HT1080 (cell line): ENCODE measurements around the gene CCDC57. TPM values are rescaled to one million over a fixed set of nuclear protein-coding genes. Genes with fewer than 3 reads are reported as not detected.
A peak's percentile ranks its signal among the peaks of the same experiment; 100 is the strongest.

Experiments
- DNase-seq: peaks from one replicate; pipeline ENCODE4 v3.0.0-alpha.2; 2015; ENCODE audit warnings: low read depth
- total RNA-seq: library from RNA; depleted of rRNA; stranded (reverse); fragments of >200 nt; shearing (Covaris generic); gene quantifications from 2 replicates; pipeline ENCODE4 v1.2.3, GENCODE V29; 2014

Gene CCDC57
- total RNA-seq, 1 experiment from 2014 or later, result 12.9 TPM

DNA sequence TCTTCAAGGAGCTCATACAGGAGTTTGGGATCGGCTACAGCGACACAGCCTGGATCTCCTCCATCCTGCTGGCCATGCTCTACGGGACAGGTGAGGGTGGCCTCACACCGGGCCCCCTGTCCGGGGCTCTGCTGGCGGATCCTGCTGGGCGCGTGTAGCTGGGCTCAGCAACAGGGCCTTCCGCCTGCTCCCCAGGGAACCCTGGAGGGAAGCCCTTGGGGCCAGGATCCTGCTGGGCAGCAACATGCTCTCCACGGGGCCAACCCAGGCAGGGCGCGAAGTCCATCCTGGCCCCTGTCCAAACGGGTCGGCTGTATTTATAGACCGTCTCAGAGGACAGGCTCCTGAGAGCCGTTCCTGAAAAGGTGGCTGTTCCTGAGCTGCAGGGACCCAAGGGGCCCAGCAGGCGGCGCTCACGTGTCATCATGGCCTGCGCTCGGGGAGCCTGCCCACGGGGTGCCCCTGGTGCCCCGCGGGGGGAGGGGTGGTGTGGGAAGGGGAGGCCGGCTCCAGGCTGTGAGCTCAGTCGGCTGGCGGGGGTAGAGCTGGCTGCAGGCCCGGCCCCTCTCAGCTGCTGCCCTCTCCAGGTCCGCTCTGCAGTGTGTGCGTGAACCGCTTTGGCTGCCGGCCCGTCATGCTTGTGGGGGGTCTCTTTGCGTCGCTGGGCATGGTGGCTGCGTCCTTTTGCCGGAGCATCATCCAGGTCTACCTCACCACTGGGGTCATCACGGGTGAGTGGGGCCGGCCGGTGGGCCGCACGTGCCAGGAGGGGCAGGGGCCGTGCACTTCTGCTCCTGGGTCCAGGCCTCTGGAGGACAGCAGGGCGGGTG, 23.7 kb upstream of the CCDC57 start:
- peak; percentile 54 for DNase-seq

DNA sequence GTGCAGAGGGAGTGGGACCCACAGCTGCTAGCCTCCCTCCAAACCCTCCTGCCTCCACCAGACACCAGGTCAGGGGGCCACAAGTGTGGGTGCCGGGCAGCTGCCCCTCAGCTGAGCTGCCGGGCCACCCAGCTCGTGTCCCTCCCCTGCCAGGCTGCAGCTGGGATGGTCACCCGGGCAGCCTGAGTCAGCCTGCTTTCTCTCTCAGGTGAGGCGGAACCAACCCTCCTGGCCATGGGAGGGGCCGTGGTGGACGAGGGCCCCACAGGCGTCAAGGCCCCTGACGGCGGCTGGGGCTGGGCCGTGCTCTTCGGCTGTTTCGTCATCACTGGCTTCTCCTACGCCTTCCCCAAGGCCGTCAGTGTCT, 23.1 kb upstream of the CCDC57 start:
- DNase-seq, result no peak

GRCh38 chr17:82235056-82235774, 22.6 kb upstream of the CCDC57 start:
- no peak for DNase-seq

- no peak for DNase-seq
Measured at GRCh38 chr17:82234211-82235055, 21.8 kb upstream of the CCDC57 start.

DNA sequence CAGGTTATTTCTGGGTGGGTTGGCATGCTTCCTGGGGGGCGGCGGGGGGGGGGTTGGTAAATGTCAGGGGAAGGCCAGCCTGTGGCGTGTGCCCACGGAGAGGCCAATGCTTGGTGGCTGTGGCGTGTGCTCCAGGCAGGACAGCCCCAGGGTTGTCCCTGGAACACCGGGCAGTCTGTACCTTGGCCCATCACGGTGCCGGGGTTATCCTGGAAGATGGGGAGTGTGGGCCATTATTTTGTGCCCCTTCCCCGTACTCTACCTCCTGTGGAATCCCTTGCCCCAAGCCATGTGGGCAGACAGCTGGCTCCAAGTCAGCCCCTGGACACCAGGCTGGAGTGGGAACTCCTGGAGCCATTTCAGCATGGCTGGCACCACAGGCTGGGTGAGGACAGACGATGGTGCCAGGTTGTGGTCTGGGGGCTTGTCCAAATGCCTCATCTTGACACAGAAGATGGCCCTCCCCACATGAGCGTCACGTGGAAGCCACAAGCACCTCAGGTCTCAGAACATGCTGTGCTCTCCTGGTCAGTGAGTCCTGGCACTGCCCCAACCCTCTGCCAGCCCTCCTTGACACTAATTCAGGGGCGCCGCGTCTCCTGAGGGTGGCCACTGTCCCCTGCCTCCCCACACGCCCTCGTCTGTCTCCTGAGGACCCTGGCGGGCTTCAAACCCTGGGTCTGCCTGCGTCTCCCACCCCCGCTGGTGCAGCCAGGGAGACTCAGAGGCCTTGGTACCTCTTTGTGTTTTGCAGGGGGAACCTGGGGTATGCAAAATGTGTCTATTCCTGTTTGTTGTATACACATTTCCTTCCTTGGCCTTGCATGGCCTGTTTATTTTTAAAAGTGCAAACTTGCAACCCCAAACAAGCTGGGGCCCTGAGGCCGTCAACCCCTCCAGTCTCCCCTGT, 20.5 kb upstream of the CCDC57 start:
- no peak for DNase-seq

GRCh38 chr17:82232322-82232820, 19.7 kb upstream of the CCDC57 start:
- DNase-seq, result no peak

DNA sequence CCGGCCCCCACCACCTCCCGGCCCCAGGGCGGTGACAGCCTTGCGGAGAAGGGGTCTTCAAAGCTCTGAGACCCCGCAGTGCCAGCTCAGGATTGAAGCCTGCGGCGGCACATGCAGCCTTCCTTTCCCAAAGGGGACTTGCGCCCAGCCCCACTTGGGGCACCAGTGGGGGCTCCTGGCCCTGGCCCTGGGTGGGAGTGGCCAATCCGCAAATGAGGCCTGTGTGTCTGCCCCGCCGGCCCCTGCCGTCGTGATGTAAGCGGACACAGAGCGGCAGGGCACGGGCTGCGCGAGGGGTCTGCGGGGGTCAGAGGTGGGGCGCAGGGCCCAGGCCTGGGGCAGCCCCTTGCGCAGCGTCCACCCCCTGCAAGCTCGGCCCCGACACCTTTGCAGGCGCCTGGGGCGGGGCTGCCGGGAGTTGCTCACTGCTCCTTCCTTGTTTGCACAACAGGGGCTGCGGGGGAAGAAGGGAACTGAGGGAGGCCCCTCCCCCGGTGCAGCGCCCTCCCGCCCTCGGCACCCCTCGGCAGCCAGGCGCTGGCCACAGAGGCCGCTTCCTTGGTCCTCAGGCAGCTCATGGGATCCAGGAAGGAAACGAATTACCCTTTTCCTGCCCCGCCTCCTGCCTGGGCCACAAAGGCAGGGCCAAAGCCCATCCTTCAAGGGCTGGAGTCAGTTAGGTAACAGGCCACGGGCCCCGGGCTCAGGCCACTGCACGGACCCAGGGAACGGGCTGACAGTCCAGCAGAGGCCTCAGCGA, 19.1 kb upstream of the CCDC57 start:
- peak; percentile 72 for DNase-seq

- DNase-seq, result no peak
Measured at GRCh38 chr17:82231312-82231561, 18.6 kb upstream of the CCDC57 start.

DNA sequence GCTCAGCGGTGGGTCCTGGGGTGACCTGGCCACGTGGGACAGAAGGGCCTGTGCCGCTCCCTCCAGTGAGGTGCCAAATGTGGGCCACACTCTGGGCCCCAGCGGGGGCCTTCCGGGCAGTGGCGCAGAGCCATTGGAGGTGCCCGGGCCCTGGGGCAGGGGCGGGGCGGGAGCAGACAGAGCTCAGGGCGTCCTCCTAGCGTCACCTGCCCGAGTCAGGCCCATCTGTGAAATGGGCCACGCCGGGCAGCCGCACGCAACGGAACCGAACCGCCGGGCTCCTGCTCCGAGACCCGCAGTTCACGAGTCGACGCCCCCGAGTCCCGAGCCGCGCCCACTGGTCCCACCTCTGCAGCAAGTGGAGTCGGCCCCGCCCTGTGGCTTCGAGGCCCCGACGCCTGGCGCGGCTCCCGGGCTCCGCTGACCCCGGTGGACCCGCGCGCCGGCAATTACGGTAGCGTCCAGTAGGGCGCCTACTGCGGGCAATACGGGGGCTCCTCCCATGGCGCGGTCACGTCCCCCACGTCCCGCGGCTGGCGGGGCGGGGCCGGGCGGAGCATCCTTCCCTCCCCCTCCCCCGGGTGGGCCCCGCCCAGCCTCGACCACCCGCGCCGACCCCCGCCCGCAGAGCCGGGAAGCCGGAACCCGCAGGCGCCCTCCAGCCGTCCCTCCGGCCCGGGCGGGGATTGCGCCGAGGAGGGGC, 18.1 kb upstream of the CCDC57 start:
- DNase-seq, result peak; percentile 92

DNA sequence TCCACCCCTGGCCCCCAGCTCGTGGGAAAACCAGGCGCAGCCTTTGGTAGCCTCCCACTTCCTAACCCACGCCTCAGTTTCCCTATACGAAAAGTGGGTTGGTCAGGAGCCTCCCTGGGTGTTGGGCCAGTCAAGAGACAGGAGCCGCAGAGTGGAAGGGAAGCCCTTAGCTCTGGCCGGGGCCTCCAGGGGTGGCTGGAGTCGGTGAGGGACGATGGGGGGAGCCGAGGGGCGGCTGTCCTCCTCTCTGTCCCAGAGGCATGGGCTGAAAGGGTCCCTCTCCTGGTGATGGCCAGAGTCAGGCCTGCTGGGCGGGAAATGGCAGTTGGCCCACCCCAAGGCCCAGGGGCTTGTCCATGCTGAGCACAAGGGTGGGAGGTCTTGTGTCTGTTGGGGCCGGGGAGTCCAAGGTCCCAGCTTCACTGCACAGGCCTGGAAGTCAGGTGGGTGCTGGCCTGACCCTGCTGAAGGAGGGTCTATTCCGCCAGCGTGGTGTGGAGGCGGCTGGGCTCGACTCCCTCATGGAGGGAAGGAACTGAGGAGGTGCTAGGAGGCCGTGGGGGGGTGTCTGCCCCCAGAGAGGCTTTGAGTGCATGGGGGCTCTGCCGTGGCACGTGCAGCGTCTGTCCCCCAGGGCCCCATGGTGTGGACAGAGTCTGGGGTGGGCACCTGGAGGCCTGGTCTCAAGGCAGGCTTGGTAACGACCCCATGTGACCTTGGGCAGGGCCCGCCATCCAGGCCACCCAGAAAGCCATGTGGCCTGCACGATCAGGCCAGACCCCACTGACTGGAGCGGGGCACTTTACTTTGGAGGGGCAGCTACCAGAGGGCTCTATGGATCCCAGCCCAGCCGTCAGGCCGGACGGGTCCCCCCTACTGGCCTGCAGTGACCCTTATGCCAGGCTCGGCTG, 17.3 kb upstream of the CCDC57 start:
- peak; percentile 54 for DNase-seq

- DNase-seq, result peak; percentile 58
Measured at GRCh38 chr17:82228842-82229697, 16.4 kb upstream of the CCDC57 start, which contains the start of gene SLC16A3. SLC16A3 (plus strand) TSS chr17:82229042; CDS start chr17:82236009, 6,967 bp downstream.

DNA sequence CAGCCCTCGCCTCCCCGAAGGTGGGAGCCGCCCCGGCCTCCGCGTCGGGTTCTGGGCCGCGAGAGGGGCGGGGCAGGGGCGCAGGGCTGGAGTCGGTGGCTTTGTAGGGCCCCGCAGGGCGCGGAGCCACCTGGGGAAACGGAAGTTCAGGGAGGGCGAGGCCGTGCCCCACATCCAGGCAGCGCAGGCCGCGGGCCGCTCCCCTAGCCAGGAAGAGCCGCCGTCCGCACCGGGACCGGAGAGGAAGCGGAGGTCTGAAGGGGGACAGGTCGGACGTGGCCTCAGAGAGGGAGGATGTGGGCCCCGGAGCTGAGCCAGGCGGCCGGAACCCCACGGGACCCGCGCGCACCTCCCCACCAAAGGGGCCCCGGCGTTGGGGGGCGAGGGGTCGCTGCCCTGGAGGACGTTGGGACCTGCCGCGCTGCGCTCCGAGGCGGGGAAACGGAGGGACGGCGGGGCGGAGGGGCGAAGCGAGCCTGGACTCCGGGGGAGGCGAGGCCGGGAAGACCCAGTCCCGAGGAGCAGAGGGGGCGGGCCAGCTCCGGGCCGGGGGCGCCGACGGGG, 15.7 kb upstream of the CCDC57 start:
- no peak for DNase-seq

- no peak for DNase-seq
Measured at GRCh38 chr17:82227629-82228277, 15.1 kb upstream of the CCDC57 start.

DNA sequence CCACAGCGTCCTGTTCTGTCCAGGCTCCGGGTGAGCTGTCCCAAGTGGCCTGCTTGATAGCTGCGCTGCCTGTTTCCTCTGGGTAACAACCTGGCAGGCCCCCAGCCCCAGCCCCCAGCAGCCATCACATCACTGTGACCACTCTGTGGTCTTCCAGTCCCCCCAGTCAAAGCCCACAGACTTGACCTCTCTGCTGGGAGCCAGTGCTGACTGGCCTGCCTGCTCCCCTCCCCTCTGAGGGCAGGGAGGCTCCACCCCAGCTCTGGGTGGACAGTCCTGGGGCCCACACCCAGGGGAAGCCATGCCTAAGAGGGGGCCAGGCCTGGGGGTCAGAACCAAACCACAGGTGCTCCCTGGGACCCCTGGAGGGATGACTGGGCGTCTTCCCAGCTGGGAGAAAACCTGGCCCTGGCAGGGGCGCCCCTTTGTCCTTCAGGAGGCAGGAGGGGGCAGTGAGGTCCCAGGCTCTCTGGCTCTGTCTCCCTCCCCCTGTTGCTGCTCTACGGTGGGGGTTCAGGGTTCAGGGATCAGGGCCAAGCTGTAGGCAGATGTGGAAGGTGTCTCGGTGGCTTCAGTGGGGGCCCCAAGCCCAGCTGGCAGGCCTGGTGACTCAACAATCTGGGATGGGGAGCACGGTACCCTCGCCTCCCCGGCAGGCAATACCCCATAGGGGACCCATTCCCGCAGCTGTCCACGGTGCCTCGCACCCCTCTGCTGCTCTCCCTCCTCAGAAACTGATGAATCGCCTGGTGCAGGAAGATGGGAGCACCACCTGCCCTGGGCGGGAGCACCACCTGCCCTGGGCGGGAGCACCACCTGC, 14.4 kb upstream of the CCDC57 start:
- DNase-seq, result no peak

DNA sequence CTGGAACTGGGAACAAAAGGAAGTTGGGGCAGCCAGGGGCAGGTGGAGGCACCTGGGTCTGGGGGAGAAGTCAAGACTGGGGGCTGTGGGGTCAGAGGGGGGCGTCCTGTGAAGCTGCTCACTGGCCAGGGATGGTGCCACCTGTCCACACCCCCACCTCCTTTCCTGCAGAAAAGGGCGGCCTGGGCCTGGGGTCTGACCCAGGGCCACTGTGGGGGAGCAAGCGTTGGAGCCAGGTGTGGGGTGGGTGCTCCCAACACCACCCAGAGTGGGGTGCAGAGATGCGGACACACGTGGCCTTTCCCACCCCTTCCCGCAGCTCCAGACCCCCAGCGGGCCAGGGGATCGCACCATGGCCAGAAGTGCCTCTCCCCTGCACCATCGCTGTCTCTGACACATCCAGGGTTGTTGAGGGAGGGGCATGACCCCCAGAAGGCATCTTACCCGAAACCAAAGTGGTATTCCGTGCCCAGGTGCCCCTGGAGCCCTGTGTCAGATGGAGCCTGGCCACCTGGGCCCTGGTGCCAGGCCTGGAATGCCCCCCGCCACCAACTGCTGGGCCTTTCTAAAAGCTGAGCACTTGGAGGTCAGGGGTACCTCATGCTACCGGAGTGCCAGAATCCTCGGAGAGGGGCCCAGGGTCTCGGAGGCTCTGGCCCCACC, 13.6 kb upstream of the CCDC57 start:
- DNase-seq, result no peak
